Stimulated activated CD4-positive, alpha-beta T cell treated with anti-CD3 and anti-CD28 coated beads, Interleukin-1b, Interleukin-23, amount 100 ng/mL, for 24 hours (primary cell): ENCODE data around the gene LIPT1.
A peak's percentile ranks its signal among the peaks of the same experiment; 100 is the strongest.
"Not testable (repeated sequence)": the region's sequence is repeated elsewhere in the genome, so short reads cannot be mapped to it uniquely, and the experiment has no call there.

Experiments
- DNase-seq, 4 experiments: peaks; one replicate each; pipeline ENCODE4 v3.0.0-alpha.2; 2020; ENCODE audit warnings: low read depth in 4 of 4, low spot score in 1 of 4

The LIPT1 gene

GRCh38 chr2:99154643-99155536 lies at the start of gene LIPT1, which contains the start of gene TSGA10:
TSS of gene LIPT1 (plus strand) at chr2:99154967. CDS start at chr2:99161958, 6,991 bp downstream.
TSS of gene TSGA10 (minus strand) at chr2:99154942. CDS start at chr2:99109439, 45,503 bp downstream.
- peak; percentile 75 to 89 (median 85) for DNase-seq

- no peak for DNase-seq
Observed at GRCh38 chr2:99106913-99107312, 47.9 kb upstream of the LIPT1 start.

- no peak for DNase-seq
Observed at GRCh38 chr2:99111236-99111635, 43.5 kb upstream of the LIPT1 start.

- DNase-seq, result no peak
Observed at GRCh38 chr2:99111945-99112344, 42.8 kb upstream of the LIPT1 start.

- DNase-seq, result no peak
Observed at GRCh38 chr2:99112617-99113016, 42.1 kb upstream of the LIPT1 start.

GRCh38 chr2:99127981-99128380 lies 26.8 kb upstream of the LIPT1 start:
- no peak for DNase-seq

GRCh38 chr2:99135044-99135556 lies 19.7 kb upstream of the LIPT1 start:
- not testable (repeated sequence) for DNase-seq

DNA sequence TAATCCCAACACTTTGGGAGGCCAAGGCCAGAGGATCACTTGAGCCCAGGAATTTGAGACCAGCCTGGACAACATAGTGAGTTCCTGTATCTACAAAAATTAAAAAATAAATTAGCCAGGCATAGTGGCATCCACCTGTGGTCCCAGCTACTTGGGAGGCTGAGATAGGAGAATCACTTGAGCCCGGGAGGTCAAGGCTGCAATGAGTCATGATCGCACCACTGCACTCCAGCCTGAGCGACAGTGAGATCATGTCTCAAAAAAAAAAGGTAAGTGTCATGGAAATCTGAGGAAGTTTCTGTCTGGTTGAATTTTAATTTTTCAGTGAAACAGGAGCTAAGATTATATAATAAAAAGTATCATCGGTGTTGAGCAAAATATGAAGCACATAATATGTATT lies 15.8 kb upstream of the LIPT1 start:
- DNase-seq, result no peak

DNA sequence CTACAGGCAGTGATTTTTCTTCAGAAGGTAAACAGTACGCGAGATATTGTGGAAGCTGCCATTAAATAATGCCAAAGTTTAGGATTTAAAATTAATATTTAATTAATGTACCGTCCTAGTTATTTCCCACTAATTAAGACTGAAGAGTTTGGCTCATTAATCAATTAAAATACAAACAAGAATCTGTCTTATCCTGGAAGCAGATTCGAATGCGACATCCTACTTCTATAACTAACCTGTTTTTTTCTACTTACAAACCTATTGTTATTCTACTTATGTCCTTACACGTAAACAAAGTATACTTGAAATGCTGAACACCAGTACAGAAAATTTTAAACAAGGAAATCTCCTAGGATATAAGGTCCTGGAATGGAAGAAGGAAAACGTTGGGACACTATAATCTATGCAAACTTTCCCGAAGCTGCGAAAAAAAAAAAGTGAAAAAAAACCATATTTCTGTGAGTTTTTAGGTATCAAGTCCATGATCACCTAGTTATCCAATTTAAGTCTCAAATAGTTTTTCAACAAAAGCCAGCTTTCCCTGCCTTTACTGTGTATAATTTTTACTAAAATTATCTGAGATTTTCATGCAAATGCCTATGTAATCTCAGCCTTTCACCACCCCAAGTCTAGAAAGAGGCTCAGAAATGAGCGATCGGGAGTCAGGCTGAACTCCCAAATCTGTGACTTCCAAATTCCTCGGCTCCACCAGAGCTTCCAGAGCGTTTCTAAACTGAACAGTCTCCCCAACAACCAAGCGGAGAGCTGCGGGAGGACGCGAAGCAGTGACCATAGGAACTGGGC lies 14.5 kb upstream of the LIPT1 start:
- DNase-seq, result no peak

DNA sequence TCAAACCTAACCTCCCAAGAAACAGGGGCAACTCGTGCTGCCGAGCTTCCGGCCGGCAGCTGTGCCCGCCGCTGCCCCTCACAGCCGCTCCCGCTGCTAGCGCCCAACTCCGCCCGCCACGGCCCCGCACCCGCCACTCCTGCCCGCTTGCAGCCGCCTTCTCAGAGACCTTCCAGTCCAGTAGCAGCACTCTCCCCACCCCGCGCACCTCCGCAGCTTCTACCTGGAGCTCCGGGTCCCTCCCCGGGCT lies 14.0 kb upstream of the LIPT1 start:
- DNase-seq, result no peak

- DNase-seq, result peak; percentile 92 to 97 (median 95)
Observed at GRCh38 chr2:99141110-99142108, 13.4 kb upstream of the LIPT1 start, which contains the start of gene C2orf15. TSS of gene C2orf15 (plus strand) at chr2:99141707. CDS start at chr2:99150559, 8,852 bp downstream.

DNA sequence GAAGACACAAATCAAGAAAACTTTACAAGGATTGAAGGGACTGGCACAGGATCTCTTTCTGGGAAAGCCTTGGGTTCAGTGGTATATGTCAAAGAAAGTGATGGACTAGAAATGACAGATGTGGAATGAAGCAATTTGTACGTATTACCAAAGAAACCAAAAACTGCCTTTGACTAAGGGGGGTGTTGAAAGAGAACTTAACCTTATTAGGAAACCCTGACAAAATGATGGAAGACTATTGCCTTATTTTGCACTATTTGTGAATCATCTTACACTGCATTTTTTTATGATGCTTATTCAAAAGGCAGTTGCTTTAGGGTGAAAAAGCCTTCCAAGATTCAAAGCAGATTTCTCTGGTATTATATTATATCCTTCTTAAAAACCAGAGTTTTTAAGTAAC lies 4.1 kb upstream of the LIPT1 start:
- no peak for DNase-seq

GRCh38 chr2:99152199-99152895 lies 2.4 kb upstream of the LIPT1 start:
- DNase-seq, result no peak

- no peak for DNase-seq
Observed at GRCh38 chr2:99153921-99154604, 704 bp upstream of the LIPT1 start.

- no peak for DNase-seq
Observed at GRCh38 chr2:99156891-99157290, 2.1 kb downstream of the LIPT1 start.

GRCh38 chr2:99158599-99158998 lies 3.8 kb downstream of the LIPT1 start:
- no peak for DNase-seq

GRCh38 chr2:99159594-99159993 lies 4.8 kb downstream of the LIPT1 start:
- no peak for DNase-seq

DNA sequence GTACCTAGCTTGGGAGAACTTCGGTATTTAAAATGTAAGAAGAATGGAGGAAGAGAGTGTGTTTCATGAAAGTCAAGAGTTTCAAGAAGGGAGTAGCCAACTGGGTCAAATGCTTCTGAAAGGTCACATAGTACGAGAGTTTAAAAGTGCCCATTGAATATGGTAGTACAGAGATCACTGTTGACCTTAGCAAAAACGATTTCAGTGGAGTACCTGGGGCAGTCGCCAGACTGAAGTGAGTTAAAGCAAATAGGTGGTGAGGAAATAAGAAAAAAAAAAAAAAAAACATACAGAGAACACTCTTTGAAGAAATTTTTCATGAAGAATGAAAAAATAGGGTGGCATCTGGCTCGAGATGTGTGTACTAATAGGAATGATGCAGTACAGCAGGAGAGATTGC lies 11.5 kb downstream of the LIPT1 start:
- no peak for DNase-seq

- DNase-seq, result no peak
Observed at GRCh38 chr2:99169534-99169933, 14.8 kb downstream of the LIPT1 start.
